Bronchial epithelial cell (primary cell): ENCODE data around the gene SERPINA3. TPM values are rescaled to one million over a fixed set of nuclear protein-coding genes. Genes with fewer than 3 reads are reported as not detected.

Source experiments
- DNase-seq: peaks from one replicate; pipeline ENCODE4 v3.0.0-alpha.2; 2010; ENCODE audit warnings: low read depth
- FAIRE-seq: peaks from 2 replicates; lab custom pipeline; 2011; peaks lifted over from hg19 to GRCh38; lab: Jason Lieb, UNC
- H3K27me3 ChIP-seq: 2 replicates; pipeline ENCODE4 v1.5.1; 2011; ENCODE audit warnings: low read length; ENCODE audit not compliant: control insufficient read depth, insufficient read depth
- H3K36me3 ChIP-seq: 2 replicates; pipeline ENCODE4 v1.5.1; 2011; ENCODE audit warnings: low read length; ENCODE audit not compliant: control insufficient read depth, insufficient read depth
- H3K4me3 ChIP-seq: 2 replicates; pipeline ENCODE4 v1.5.1; 2011; ENCODE audit warnings: mild to moderate bottlenecking, low read depth, low read length, control low read depth
- total RNA-seq: library from RNA; depleted of rRNA; stranded (reverse); fragments of >200 nt; gene quantifications from 2 replicates; pipeline ENCODE4 v1.2.1, GENCODE V29; 2014
- TF ChIP-seq, protein P1 (sequence below): IDR thresholded peaks from 2 replicates; pipeline ENCODE4 v1.5.1; 2011; ENCODE audit warnings: mild to moderate bottlenecking, moderate library complexity, low read length, control low read depth, inconsistent platforms; ENCODE audit not compliant: insufficient read depth, severe bottlenecking

Gene SERPINA3
- total RNA-seq, 1 donor from 2014 or later = 0.79 TPM

DNA sequence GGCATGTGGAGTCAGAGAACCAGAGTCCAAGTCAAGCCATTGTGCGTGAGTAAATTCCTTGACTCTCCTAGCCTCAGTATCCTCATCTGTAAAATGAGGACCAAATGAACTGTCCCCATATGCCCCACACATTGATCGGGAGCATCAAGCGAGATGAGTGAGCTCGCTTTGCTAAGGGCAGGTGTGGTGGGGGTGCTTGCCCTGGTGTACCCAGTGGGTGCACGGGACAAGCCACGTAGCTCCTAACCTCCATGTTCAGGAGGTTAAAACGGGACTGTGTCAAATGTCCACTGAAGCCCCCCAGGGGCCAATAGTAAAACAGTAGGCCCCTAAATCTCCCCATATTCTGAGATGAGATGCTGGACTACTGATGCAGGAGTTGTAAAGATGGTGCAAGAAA, 60.9 kb downstream of the SERPINA3 start:
- H3K4me3 ChIP-seq = no peak overlapping the region
- DNase-seq (no peak), FAIRE-seq (no peak)
- no peaks in the 10 kb centered on the region for H3K27me3 ChIP-seq
- TF ChIP-seq, protein P1, sequence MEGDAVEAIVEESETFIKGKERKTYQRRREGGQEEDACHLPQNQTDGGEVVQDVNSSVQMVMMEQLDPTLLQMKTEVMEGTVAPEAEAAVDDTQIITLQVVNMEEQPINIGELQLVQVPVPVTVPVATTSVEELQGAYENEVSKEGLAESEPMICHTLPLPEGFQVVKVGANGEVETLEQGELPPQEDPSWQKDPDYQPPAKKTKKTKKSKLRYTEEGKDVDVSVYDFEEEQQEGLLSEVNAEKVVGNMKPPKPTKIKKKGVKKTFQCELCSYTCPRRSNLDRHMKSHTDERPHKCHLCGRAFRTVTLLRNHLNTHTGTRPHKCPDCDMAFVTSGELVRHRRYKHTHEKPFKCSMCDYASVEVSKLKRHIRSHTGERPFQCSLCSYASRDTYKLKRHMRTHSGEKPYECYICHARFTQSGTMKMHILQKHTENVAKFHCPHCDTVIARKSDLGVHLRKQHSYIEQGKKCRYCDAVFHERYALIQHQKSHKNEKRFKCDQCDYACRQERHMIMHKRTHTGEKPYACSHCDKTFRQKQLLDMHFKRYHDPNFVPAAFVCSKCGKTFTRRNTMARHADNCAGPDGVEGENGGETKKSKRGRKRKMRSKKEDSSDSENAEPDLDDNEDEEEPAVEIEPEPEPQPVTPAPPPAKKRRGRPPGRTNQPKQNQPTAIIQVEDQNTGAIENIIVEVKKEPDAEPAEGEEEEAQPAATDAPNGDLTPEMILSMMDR = no peak
- no peaks in the 10 kb centered on the region for H3K36me3 ChIP-seq

Other genes with a start within 250 kb of the SERPINA3 start
- not detected in 2 replicates for gene SERPINA2, start 245.7 kb upstream of the SERPINA3 start, total RNA-seq
- gene SERPINA1, start 223.8 kb upstream of the SERPINA3 start, total RNA-seq = 0.26 and 0.51 TPM in 2 replicates
- gene SERPINA11, start 159.6 kb upstream of the SERPINA3 start, total RNA-seq = not detected in 2 replicates
- gene SERPINA9, start 136.2 kb upstream of the SERPINA3 start, total RNA-seq = not detected in 2 replicates
- gene SERPINA12, start 102.9 kb upstream of the SERPINA3 start, total RNA-seq = not detected in 2 replicates
- gene SERPINA4, start 50.9 kb upstream of the SERPINA3 start, total RNA-seq = not detected in 2 replicates
- not detected in 2 replicates for gene SERPINA5, start 31.0 kb upstream of the SERPINA3 start, total RNA-seq
- not detected in 2 replicates for gene GSC, start 157.7 kb downstream of the SERPINA3 start, total RNA-seq